Left hindlimb (tissue), 1 donor: Measurements from ENCODE around the gene ZFHX3.
"Not testable (repeated sequence)": the region's sequence is repeated elsewhere in the genome, so short reads cannot be mapped to it uniquely, and the experiment has no call there.

Experiments used
- DNase-seq: peaks from one replicate; pipeline ENCODE4 v3.0.0-alpha.2; 2018

Gene ZFHX3

GRCh38 chr16:72995882-72996270 lies 52.1 kb downstream of the ZFHX3 start:
- DNase-seq = not testable (repeated sequence)

GRCh38 chr16:72995151-72995881 lies 52.6 kb downstream of the ZFHX3 start:
- no peak for DNase-seq

- DNase-seq = no peak
Measured at GRCh38 chr16:72992142-72992601, 55.8 kb downstream of the ZFHX3 start.

- no peak for DNase-seq
Measured at GRCh38 chr16:72991644-72992043, 56.3 kb downstream of the ZFHX3 start.

- no peak for DNase-seq
Measured at GRCh38 chr16:72991211-72991610, 56.7 kb downstream of the ZFHX3 start.

DNA sequence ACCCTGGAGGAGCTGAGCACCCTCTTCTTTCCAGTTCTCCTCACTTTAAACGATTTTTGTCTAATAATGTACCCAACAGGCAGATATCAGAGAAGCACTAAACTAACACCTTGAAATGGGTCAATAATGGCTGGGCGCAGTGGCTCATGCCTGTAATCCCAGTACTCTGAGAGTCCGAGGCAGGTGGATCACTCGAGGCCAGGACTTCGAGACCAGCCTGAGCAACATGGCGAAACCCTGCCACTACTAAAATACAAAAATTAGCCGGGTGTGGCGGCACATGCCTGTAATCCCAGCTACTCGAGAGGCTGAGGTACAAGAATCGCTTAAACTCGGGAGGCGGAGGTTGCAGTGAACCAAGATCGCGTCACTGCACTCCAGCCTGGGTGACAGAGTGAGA lies 57.4 kb downstream of the ZFHX3 start:
- DNase-seq = no peak

DNA sequence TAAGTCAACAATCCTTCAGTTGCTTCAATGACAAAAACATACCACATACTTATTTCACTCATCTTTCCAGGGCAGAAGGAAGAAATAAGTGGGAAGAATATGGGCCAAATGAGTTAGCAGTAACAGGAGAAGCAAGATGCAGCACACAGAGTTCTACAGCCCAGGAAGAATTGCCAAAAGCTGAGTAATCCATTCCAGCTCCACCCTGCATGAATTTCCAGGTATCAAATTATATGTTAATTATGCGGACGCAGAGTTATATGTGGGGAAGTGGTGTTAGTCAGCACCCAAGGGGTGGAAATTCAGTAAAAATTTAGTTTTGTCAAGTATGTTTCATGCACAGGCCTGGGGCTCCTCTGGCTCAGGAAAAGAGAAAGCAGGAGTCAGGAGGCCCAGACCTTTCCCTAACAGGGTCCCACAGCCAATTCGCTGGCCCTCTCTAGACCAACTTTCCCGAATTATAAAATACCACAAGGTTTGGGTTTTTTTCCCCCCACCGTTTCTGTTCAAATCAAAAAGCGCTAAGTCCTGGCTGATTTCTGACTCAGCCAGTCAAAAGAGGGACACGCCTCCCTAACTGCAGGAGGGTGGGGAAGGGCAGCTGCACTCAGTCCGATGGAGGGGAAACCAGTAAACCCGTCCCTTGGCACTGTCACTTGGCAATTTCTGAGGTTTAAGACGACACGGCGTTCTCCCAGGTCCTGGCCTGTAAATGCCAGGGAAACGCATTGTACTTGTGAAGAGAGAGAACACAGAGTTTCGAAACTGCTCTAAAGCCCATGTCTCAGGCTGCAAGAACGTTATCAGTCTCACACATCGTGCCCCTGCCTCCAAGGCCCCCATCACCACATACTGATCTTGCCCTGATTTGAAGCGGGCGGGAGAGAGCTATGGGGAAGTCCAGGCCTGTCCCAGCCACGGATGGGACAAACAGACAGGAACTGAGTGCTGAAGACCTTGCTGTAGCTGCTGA lies 58.1 kb downstream of the ZFHX3 start:
- peak; percentile 85 for DNase-seq

GRCh38 chr16:72989203-72989578 lies 58.7 kb downstream of the ZFHX3 start:
- not testable (repeated sequence) for DNase-seq

GRCh38 chr16:72988569-72988968 lies 59.4 kb downstream of the ZFHX3 start:
- no peak for DNase-seq

DNA sequence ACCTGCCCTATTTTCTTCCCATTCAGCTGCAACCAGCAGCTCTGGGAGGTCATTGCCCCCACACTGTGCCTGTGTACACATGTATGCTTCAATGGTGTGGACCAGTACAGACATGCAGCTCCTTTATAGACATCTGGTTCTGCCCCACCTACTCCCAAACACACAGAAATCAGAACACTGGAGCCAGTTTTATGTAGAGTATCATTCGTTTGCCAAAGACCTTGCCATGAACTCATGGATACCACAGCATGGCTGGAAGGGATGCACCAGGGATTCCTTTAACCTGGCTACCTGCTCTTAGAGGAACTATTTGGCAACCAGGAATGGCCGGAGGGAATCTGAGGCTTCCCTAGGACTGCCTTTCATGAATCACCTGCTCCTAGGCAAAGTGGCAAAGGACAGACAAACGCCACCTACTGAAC lies 60.4 kb downstream of the ZFHX3 start:
- DNase-seq = no peak

DNA sequence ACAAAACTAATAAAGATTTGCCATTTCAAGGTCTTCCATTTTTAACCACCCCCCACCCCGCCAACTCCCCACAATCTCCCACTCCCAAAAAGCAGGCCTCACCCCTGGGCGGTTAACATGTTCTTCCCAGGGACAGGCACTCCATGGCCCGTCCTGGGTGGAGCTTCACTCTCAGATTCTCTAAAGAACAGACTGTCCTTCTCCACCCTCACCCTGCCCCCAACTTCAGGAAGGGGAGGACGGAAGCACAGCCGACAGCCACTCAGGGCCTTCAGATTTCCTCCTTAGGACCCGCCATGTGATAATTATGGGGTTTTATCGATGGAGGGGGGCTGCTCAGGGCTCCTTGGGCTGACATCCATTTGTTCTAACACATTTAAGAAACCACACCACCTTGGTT lies 61.9 kb downstream of the ZFHX3 start:
- peak; percentile 61 for DNase-seq

DNA sequence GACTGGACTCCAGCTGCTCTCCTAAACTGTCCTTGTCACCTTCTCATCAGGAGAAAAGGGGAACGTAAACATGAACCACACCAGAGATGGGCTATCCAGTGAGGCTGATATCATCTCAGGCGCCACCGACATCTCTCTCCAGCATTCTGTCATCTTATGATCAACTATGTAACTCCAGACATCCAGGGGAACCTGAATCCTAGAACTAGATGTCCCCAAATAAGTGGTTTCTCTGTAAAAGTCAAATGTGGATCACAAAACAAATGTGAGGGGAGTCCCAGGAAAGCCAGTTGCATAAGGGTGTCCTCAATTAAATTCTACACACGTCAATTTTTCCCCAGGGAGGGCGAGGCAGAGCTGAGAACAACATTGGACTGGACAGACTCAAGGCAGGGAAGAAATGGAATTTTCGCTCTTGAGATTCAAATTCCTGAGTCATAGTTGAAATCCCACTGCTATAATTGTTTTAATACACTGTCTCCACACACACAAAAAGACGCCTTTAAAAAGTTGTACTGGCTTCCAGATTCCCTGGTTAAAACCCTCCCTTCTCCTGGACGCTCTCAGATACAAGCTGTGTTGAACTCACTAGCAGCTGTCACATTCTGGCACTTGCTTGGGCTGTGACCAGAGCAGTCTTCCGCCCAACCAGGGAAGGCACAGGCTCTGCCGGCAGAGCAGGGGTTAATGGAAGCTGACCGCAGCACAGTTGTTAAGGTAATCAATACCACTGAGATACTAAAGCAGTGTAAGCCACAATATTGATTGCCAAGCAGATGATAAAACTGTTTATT lies 62.6 kb downstream of the ZFHX3 start:
- DNase-seq = peak; percentile 65

- DNase-seq = no peak
Measured at GRCh38 chr16:72983728-72984350, 64.1 kb downstream of the ZFHX3 start.

GRCh38 chr16:72983241-72983640 lies 64.7 kb downstream of the ZFHX3 start:
- DNase-seq = peak; percentile 5

DNA sequence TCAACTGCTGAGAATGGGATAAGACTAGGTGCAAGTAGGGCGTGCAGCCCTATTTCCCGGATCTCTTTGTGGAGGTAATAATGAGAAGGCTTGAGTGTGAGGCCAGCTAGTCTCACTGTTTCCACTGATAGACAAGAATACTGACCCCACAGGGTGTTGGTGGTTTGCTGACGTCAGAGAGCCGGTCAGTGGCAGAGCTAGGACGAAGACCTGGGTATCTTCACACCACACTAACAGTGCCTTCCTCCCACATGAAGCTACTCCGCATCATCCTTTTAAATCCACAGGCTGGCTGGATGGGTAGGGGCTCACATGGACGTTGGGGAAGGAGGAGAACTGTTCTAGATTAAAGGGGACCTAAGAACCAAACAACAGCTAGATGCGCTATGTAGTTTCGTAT lies 68.0 kb downstream of the ZFHX3 start:
- no peak for DNase-seq

DNA sequence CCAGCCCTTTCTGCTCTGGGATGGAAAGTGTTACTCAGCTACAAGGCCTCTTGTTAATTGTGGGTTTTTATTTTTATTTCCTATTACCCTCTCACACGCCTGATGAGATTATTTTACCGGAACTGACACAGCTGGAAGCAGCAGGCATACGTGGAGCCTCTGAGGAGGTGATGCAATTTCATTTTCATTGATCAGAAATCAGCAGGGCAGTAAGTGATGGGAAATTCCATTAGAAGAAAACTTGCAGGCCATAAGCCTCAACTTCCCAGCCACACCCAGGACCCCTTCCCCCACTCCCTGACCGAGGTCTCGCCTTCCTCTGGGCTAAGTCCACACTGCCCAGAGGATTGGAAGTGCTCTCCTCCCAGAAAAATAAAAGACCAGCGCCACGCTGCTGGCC lies 69.7 kb downstream of the ZFHX3 start:
- DNase-seq = peak; percentile 13

DNA sequence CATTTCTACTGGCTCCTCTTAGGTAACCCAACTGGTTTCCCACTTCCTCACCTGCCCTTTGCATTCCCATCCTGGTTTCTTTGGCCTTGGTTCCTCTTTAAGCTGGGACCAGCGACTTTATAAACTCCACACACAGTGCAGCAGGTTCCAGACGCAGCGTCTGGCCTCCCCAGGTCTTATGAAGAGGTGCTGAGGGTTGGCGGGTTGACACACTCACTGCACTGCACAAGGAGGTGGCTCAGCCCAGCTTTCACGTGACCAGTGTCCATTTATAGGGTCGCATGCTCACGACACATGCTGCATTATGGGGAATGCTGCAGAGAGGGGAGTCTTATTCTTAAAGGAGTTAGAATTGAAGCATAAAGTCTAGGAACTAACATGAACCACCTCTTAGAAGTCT lies 70.8 kb downstream of the ZFHX3 start:
- DNase-seq = no peak

GRCh38 chr16:72976438-72977064 lies 71.4 kb downstream of the ZFHX3 start:
- DNase-seq = no peak

- no peak for DNase-seq
Measured at GRCh38 chr16:72975809-72976437, 72.0 kb downstream of the ZFHX3 start.

GRCh38 chr16:72974142-72974769 lies 73.7 kb downstream of the ZFHX3 start:
- no peak for DNase-seq
